ENCODE data around the gene COL20A1.

GRCh38 chr20:63363013-63363957 lies 70.3 kb downstream of the COL20A1 start:
- no peak for TF ChIP-seq POLR2A (IDR thresholded peaks at IDR 0.05; ENCODE audit: low read length)
- TF ChIP-seq GATA1 (IDR thresholded peaks at IDR 0.05; ENCODE audit: low read depth, low read length): no peak
